Smooth muscle cell of the umbilical artery (primary cell): Measurements from ENCODE around the gene MAP3K7. TPM values are rescaled to one million over a fixed set of nuclear protein-coding genes. Genes with fewer than 3 reads are reported as not detected.

Experiments used
- total RNA-seq: library from RNA; depleted of rRNA; stranded (reverse); fragments of >200 nt; gene quantifications from 2 replicates; pipeline ENCODE4 v1.2.3, GENCODE V29; 2014

Gene MAP3K7
- total RNA-seq = 40.7 and 50.4 TPM in 2 replicates

GRCh38 chr6:90586836-90587638 is at the start of gene MAP3K7:
Gene MAP3K7 (minus strand): TSS chr6:90587072. CDS start chr6:90586883, 189 bp downstream.

